ENCODE data around the gene C14orf119. TPM values are rescaled to one million over a fixed set of nuclear protein-coding genes. Genes with fewer than 3 reads are reported as not detected.

Gene C14orf119
- total RNA-seq, 1 experiment from 2014 or later = 46.8 TPM

DNA sequence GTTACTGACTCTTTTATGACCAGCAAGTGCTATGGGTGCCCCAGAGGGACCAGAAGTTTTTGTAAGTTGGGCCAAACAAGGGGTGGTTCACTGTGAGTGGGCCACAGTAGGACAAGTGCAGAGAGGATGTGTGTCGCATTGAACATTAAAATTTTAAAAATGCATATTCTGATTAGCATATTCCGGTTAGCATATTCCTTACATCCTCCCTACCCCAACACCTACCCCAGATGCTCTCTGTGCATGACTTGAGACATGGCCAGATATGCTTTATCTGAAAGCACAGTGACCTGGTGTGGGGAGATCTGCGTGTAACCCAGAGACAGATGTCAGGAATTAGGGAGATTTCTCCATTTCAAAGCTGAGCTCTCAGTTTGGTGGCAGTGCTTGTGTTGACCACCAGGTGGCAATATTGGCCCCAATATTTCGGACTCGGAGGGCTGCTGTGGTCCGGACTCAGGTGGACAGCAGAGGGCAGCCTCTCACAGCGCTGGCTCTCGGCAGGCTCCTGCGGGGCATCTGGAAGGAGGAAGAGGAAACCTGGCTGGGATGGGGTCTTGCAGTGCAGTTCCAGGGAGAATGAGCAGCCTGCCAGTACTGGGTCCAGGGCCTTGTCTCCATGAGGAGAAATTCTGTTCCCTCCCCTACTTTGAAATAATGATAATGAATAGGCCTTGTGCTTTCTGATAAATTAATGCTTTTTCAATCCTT lies 25.4 kb downstream of the C14orf119 start:
- TF ChIP-seq TCF7L2 (IDR thresholded peaks at IDR 0.05; ENCODE audit: borderline replicate concordance, extremely low read depth, insufficient read depth, insufficient read length) = no peak
- peak; percentile 68 for TF ChIP-seq YY1 (IDR thresholded peaks at IDR 0.05; ENCODE audit: extremely low read depth, insufficient replicate concordance, low read depth, low read length)
- TF ChIP-seq, protein P1, sequence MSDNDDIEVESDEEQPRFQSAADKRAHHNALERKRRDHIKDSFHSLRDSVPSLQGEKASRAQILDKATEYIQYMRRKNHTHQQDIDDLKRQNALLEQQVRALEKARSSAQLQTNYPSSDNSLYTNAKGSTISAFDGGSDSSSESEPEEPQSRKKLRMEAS (IDR thresholded peaks at IDR 0.05) = no peak
- TF ChIP-seq CTCF (IDR thresholded peaks at IDR 0.05 in 2 of 3, conservative IDR thresholded peaks at IDR 0.05 in 1 of 3; ENCODE audit: borderline replicate concordance in 1 of 3, insufficient read depth in 1 of 3, low read depth in 2 of 3, low read length in 2 of 3) = peak; percentile 100
- TF ChIP-seq, protein P2, sequence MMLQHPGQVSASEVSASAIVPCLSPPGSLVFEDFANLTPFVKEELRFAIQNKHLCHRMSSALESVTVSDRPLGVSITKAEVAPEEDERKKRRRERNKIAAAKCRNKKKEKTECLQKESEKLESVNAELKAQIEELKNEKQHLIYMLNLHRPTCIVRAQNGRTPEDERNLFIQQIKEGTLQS (IDR thresholded peaks at IDR 0.05) = no peak
- TF ChIP-seq ZFX (IDR thresholded peaks at IDR 0.05) = no peak
- TF ChIP-seq RAD21 (IDR thresholded peaks at IDR 0.05; ENCODE audit: low read depth) = peak; percentile 99
- intact Hi-C loops (cut with micrococcal nuclease) = loop anchor here (1.0 to 5.0 kb wide), 3 partner anchors 67 to 262 kb away; no protein-coding TSS in a partner anchor
- DNase-seq (ENCODE audit: low read depth, low spot score) (peak; percentile 73), ATAC-seq (peak; percentile 97)
- RAD21 ChIA-PET (ENCODE audit: low non-redundant PET in 1 of 2, low total read pairs in 2 of 2, uncharacterized antibody in 2 of 2, unreplicated experiment in 2 of 2) = interaction anchor here (0.6 to 2.4 kb wide), 15 partner anchors 26 to 181 kb away, joined by 3 to 24 read pairs (median 4); partner anchors contain the start of genes ACIN1 (in 1 of the 2) and C14orf119 (in 1 of the 2)
- Histone ChIP-seq H3K79me2 (ENCODE audit: insufficient read depth, low read length) (no peaks in the 10 kb centered on the region), H3K4me1 (ENCODE audit: control insufficient read depth in 1 of 2, insufficient read depth in 2 of 2, low read length in 2 of 2) (peaks cover 0 to 3% of the 10 kb centered on the region in 2 experiments; a peak in 2 of 4 replicates), H3K27me3 (ENCODE audit: insufficient read depth, low read length) (no peaks in the 10 kb centered on the region), H3K9me2 (ENCODE audit: insufficient read depth) (no peaks in the 10 kb centered on the region), H3K4me3 (replicated peaks in 1 of 2; ENCODE audit: low read depth in 1 of 2, low read length in 2 of 2) (no peak overlapping the region), H4K20me1 (ENCODE audit: insufficient read depth) (no peaks in the 10 kb centered on the region), H3K36me3 (ENCODE audit: control insufficient read depth in 1 of 2, insufficient read depth in 2 of 2, low read length in 2 of 2) (no peaks in the 10 kb centered on the region), H3K9me3 (ENCODE audit: control insufficient read depth in 1 of 2, insufficient read depth in 1 of 2, low read depth in 1 of 2, low read length in 2 of 2) (no peaks in the 10 kb centered on the region), H3K9ac (ENCODE audit: low read length) (no peak overlapping the region), H2AFZ (ENCODE audit: low read depth, low read length, poor library complexity, severe bottlenecking) (no peak overlapping the region), H3K27ac (ENCODE audit: low read depth, low read length) (no peak overlapping the region), H3K4me2 (ENCODE audit: low read length) (no peak overlapping the region)
- POLR2A ChIA-PET = interaction anchor here (1.0 to 1.6 kb wide), 4 partner anchors 26 to 69 kb away, joined by 3 to 9 read pairs (median 4); partner anchors contain the start of genes ACIN1, C14orf119 and SLC7A8
- CTCF ChIA-PET = interaction anchor here (0.6 to 4.3 kb wide), 50 partner anchors 8 to 440 kb away, joined by 3 to 162 read pairs (median 4); partner anchors contain the start of genes ACIN1, BCL2L2, C14orf119 and CDH24
- BruUV-seq (replicated peaks) = no TSS peak

All from HCT116 (cell line).